H9 (cell line): ENCODE measurements around the gene PCED1A. TPM values are rescaled to one million over a fixed set of nuclear protein-coding genes. Genes with fewer than 3 reads are reported as not detected.

Experiments
- DNase-seq: peaks from one replicate; pipeline ENCODE4 v3.0.0-alpha.2; 2017
- H2AFZ ChIP-seq: one replicate; pipeline ENCODE4 v1.6.1; 2013; ENCODE audit warnings: mild to moderate bottlenecking, low read length, control low read depth, moderate library complexity
- H2AK5ac ChIP-seq: 2 replicates; pipeline ENCODE4 v1.6.1; 2013; ENCODE audit warnings: low read length, control low read depth, mixed read lengths; ENCODE audit not compliant: insufficient read length
- H2BK120ac ChIP-seq: one replicate; pipeline ENCODE4 v1.6.1; 2013; ENCODE audit warnings: low read depth, mild to moderate bottlenecking, low read length, control low read depth, inconsistent platforms; ENCODE audit not compliant: poor library complexity, severe bottlenecking
- H2BK12ac ChIP-seq: 2 replicates; pipeline ENCODE4 v1.6.1; 2013; ENCODE audit warnings: low read length, control low read depth, mixed read lengths, low read depth; ENCODE audit not compliant: insufficient read length
- H2BK15ac ChIP-seq: 2 replicates; pipeline ENCODE4 v1.6.1; 2013; ENCODE audit warnings: low read depth, low read length, control low read depth
- H2BK20ac ChIP-seq: one replicate; pipeline ENCODE4 v1.6.1; 2013; ENCODE audit warnings: low read depth, mild to moderate bottlenecking, low read length, control low read depth, inconsistent platforms; ENCODE audit not compliant: poor library complexity, severe bottlenecking
- H2BK5ac ChIP-seq: 2 replicates; pipeline ENCODE4 v1.6.1; 2013; ENCODE audit warnings: low read length, control low read depth, mixed read lengths; ENCODE audit not compliant: insufficient read length
- H3K14ac ChIP-seq: 2 replicates; pipeline ENCODE4 v1.6.1; 2013; ENCODE audit warnings: low read length, control low read depth; ENCODE audit not compliant: insufficient read depth
- H3K18ac ChIP-seq: 2 replicates; pipeline ENCODE4 v1.6.1; 2013; ENCODE audit warnings: low read depth, mild to moderate bottlenecking, mixed read lengths, low read length, control low read depth; ENCODE audit not compliant: insufficient read length
- H3K23ac ChIP-seq: 2 replicates; pipeline ENCODE4 v1.6.1; 2013; ENCODE audit warnings: low read length, control low read depth, mixed read lengths, low read depth; ENCODE audit not compliant: insufficient read length
- H3K23me2 ChIP-seq: 2 replicates; pipeline ENCODE4 v1.6.1; 2013; ENCODE audit warnings: low read depth, mild to moderate bottlenecking, mixed read lengths, low read length, control low read depth; ENCODE audit not compliant: insufficient read length, poor library complexity, severe bottlenecking
- H3K27ac ChIP-seq: 2 replicates; pipeline ENCODE4 v1.5.1; 2013; ENCODE audit warnings: low read length, control low read depth, mixed read lengths, low read depth; ENCODE audit not compliant: insufficient read length
- H3K27me3 ChIP-seq: 2 replicates; pipeline ENCODE4 v1.6.1; 2013; ENCODE audit warnings: low read length, control low read depth, inconsistent platforms; ENCODE audit not compliant: insufficient read depth
- H3K4ac ChIP-seq: 2 replicates; pipeline ENCODE4 v1.6.1; 2013; ENCODE audit warnings: low read depth, mild to moderate bottlenecking, control low read depth, inconsistent platforms, low read length, moderate library complexity
- H3K4me1 ChIP-seq: 2 replicates; pipeline ENCODE4 v1.6.1; 2013; ENCODE audit warnings: low read length, control low read depth, inconsistent platforms; ENCODE audit not compliant: insufficient read depth
- H3K4me2 ChIP-seq: 2 replicates; pipeline ENCODE4 v1.6.1; 2013; ENCODE audit warnings: low read length, control low read depth, mixed read lengths; ENCODE audit not compliant: insufficient read length, insufficient read depth
- H3K56ac ChIP-seq: 2 replicates; pipeline ENCODE4 v1.6.1; 2013; ENCODE audit warnings: low read depth, mild to moderate bottlenecking, mixed read lengths, low read length, control low read depth; ENCODE audit not compliant: insufficient read length
- H3K79me1 ChIP-seq: 2 replicates; pipeline ENCODE4 v1.6.1; 2013; ENCODE audit warnings: low read depth, mild to moderate bottlenecking, moderate library complexity, low read length, control low read depth, inconsistent platforms; ENCODE audit not compliant: insufficient read depth, poor library complexity, severe bottlenecking
- H3K79me2 ChIP-seq: 2 replicates; pipeline ENCODE4 v1.6.1; 2013; ENCODE audit warnings: low read length, control low read depth, inconsistent platforms; ENCODE audit not compliant: insufficient read depth
- H3K9ac ChIP-seq: 2 replicates; pipeline ENCODE4 v1.6.1; 2013; ENCODE audit warnings: low read length, control low read depth, mixed read lengths; ENCODE audit not compliant: insufficient read length; ENCODE audit errors: extremely low read depth
- H3K9me3 ChIP-seq: one replicate; pipeline ENCODE4 v1.6.1; 2013; ENCODE audit warnings: low read depth, low read length, inconsistent platforms; ENCODE audit not compliant: control insufficient read depth
- H3T11ph ChIP-seq: one replicate; pipeline ENCODE4 v1.6.1; 2013; ENCODE audit warnings: mild to moderate bottlenecking, low read length, control low read depth, inconsistent platforms
- H4K20me1 ChIP-seq: one replicate; pipeline ENCODE4 v1.6.1; 2013; ENCODE audit not compliant: control insufficient read depth, insufficient read length, insufficient read depth
- H4K5ac ChIP-seq: 2 replicates; pipeline ENCODE4 v1.6.1; 2013; ENCODE audit warnings: low read depth, mild to moderate bottlenecking, mixed read lengths, low read length, control low read depth; ENCODE audit not compliant: insufficient read length
- H4K8ac ChIP-seq: replicated peaks from 2 replicates; pipeline ENCODE4 v1.6.1; 2013; ENCODE audit warnings: low read length, control low read depth, mixed read lengths, low read depth; ENCODE audit not compliant: insufficient read length
- H4K91ac ChIP-seq: 2 replicates; pipeline ENCODE4 v1.6.1; 2013; ENCODE audit warnings: low read depth, mild to moderate bottlenecking, moderate library complexity, mixed read lengths, low read length, control low read depth; ENCODE audit not compliant: insufficient read length
- H3K27ac Mint-ChIP-seq, 3 experiments: 2 replicates in 2 of 3; 3 replicates in 1 of 3; pipeline ENCODE4 v1.8.0; 2020 to 2021; ENCODE audit warnings: mixed read lengths in 3 of 3, mild to moderate bottlenecking in 1 of 3, moderate library complexity in 1 of 3
- H3K27me3 Mint-ChIP-seq: 2 replicates; pipeline ENCODE4 v1.8.0; 2021; ENCODE audit warnings: low read depth, mild to moderate bottlenecking, moderate library complexity, mixed read lengths
- H3K36me3 Mint-ChIP-seq, 3 experiments: 2 replicates in 2 of 3; 3 replicates in 1 of 3; pipeline ENCODE4 v1.8.0; 2020 to 2021; ENCODE audit warnings: low read depth in 3 of 3, mixed read lengths in 3 of 3; ENCODE audit not compliant: insufficient read depth in 1 of 3
- H3K4me1 Mint-ChIP-seq, 2 experiments: 2 replicates each; pipeline ENCODE4 v1.8.0; 2020; ENCODE audit warnings: mixed read lengths in 2 of 2
- H3K4me3 Mint-ChIP-seq, 2 experiments: 2 replicates in 1 of 2; 3 replicates in 1 of 2; pipeline ENCODE4 v1.8.0; 2020 to 2021; ENCODE audit warnings: mild to moderate bottlenecking in 2 of 2, mixed read lengths in 2 of 2, moderate library complexity in 1 of 2
- H3K9me3 Mint-ChIP-seq, 2 experiments: 2 replicates in 1 of 2; 3 replicates in 1 of 2; pipeline ENCODE4 v1.8.0; 2020; ENCODE audit warnings: mild to moderate bottlenecking in 2 of 2, mixed read lengths in 2 of 2, moderate library complexity in 1 of 2
- CTCF ChIP-seq: fragments of 200-600 bp; sonication (generic); conservative IDR thresholded peaks from 3 replicates; pipeline ENCODE4 v1.8.0; 2021; ENCODE audit warnings: antibody characterized with exemption, mild to moderate bottlenecking
- WGBS: extraction: QIAGEN DNeasy Blood & Tissue Kit; methylation state at CpG from one replicate; pipeline ENCODE4 v1.1.7; 2013; ENCODE audit warnings: missing lambda C conversion rate, low lambda C conversion rate, mixed read lengths; ENCODE audit not compliant: insufficient read length; ENCODE audit errors: extremely low coverage; 5-methylcytosine and 5-hydroxymethylcytosine counted together
- total RNA-seq: library from RNA; stranded (reverse); gene quantifications from 2 replicates; pipeline ENCODE4 v1.2.1, GENCODE V29; 2021

Gene PCED1A
- total RNA-seq, 1 experiment from 2014 or later = 30.8 TPM

GRCh38 chr20:2806351-2806701 lies 34.1 kb downstream of the PCED1A start:
- Histone ChIP-seq H3T11ph (no peak overlapping the region), H2BK15ac (no peak overlapping the region), H2BK120ac (no peak overlapping the region), H3K4ac (no peak overlapping the region), H2AFZ (no peak overlapping the region), H3K79me2 (no peaks in the 10 kb centered on the region), H2BK12ac (no peak overlapping the region), H4K5ac (no peak overlapping the region), H2AK5ac (no peak overlapping the region), H3K14ac (no peak overlapping the region), H4K20me1 (no peaks in the 10 kb centered on the region), H3K4me2 (no peak overlapping the region), H3K4me1 (peaks cover 7% of the 10 kb centered on the region; the same call in 1 of the 2 replicates), H3K23ac (no peak overlapping the region), H3K23me2 (peaks cover 2% of the 10 kb centered on the region), H3K18ac (no peak overlapping the region), H3K27me3 (peaks cover 42% of the 10 kb centered on the region), H4K8ac (no peak overlapping the region), H2BK20ac (no peak overlapping the region), H3K79me1 (no peaks in the 10 kb centered on the region), H2BK5ac (no peak overlapping the region), H3K9ac (no peak overlapping the region), H3K56ac (no peak overlapping the region), H3K9me3 (no peaks in the 10 kb centered on the region), H4K91ac (no peak overlapping the region), H3K27ac (no peak overlapping the region)
- Mint-ChIP-seq H3K27me3 (peaks cover 76% of the 10 kb centered on the region), H3K36me3 (no peaks in the 10 kb centered on the region; a peak in 1 of 7 replicates), H3K4me1 (peaks cover 15 to 24% of the 10 kb centered on the region in 2 experiments), H3K9me3 (peaks cover 3 to 5% of the 10 kb centered on the region in 2 experiments; a peak in 3 of 5 replicates), H3K27ac (no peak overlapping the region), H3K4me3 (peak overlapping the region in 1 of 2 experiments; percentile 16; a peak in 1 of 5 replicates)
- no peak for TF ChIP-seq CTCF
- DNase-seq = no peak
- WGBS = no CpG with 5 or more reads among the region's 4 CpGs
